Medulla oblongata (tissue), 1 donor: Measurements from ENCODE around the gene CDKN1A.

Source experiments
- DNase-seq: peaks from one replicate; pipeline ENCODE4 v3.0.0-alpha.2; 2015; ENCODE audit errors: extremely low spot score

Gene CDKN1A

DNA sequence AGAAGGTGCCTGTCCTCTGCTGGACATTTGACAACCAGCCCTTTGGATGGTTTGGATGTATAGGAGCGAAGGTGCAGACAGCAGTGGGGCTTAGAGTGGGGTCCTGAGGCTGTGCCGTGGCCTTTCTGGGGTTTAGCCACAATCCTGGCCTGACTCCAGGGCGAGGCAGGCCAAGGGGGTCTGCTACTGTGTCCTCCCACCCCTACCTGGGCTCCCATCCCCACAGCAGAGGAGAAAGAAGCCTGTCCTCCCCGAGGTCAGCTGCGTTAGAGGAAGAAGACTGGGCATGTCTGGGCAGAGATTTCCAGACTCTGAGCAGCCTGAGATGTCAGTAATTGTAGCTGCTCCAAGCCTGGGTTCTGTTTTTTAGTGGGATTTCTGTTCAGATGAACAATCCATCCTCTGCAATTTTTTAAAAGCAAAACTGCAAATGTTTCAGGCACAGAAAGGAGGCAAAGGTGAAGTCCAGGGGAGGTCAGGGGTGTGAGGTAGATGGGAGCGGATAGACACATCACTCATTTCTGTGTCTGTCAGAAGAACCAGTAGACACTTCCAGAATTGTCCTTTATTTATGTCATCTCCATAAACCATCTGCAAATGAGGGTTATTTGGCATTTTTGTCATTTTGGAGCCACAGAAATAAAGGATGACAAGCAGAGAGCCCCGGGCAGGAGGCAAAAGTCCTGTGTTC is 1.3 kb upstream of the CDKN1A start:
- DNase-seq: peak; percentile 51

- peak; percentile 27 for DNase-seq
These were observed 594 bp upstream of the CDKN1A start for GRCh38 chr6:36677753-36678487.

- DNase-seq: peak; percentile 32
These were observed 724 bp downstream of the CDKN1A start for GRCh38 chr6:36679043-36679833.

GRCh38 chr6:36682328-36683144 is 4.0 kb downstream of the CDKN1A start:
- DNase-seq: no peak

- DNase-seq: no peak
These were observed 4.7 kb downstream of the CDKN1A start for GRCh38 chr6:36683145-36683655.

GRCh38 chr6:36683656-36684446 is 5.3 kb downstream of the CDKN1A start:
- no peak for DNase-seq

GRCh38 chr6:36684447-36684812 is 5.9 kb downstream of the CDKN1A start:
- DNase-seq: no peak

DNA sequence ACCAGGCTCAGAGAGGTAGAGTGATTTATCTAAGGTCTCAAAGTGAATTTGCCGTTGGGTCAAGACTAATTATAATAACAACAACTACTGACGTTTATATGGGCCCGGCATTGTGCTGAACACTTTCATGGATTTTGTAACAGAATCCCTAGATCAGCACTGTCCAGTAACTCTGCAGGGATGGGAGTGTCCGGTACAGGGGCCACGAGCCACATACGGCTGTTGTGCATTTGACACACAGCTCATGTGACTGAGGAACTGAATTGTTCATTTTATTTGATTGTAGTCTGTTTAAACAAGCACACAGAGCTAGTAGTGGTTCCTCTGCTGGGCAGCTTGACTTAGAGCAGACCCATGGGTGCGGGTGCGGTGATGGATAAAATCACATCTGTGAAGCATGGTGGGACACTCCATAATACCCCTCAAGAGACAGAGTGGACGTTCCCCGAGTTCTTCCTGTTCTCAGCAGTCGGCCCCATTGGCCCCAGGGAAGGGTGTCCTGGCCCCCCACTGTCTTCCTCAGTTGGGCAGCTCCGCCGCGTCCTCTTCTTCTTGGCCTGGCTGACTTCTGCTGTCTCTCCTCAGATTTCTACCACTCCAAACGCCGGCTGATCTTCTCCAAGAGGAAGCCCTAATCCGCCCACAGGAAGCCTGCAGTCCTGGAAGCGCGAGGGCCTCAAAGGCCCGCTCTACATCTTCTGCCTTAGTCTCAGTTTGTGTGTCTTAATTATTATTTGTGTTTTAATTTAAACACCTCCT is 6.8 kb downstream of the CDKN1A start:
- DNase-seq: no peak

DNA sequence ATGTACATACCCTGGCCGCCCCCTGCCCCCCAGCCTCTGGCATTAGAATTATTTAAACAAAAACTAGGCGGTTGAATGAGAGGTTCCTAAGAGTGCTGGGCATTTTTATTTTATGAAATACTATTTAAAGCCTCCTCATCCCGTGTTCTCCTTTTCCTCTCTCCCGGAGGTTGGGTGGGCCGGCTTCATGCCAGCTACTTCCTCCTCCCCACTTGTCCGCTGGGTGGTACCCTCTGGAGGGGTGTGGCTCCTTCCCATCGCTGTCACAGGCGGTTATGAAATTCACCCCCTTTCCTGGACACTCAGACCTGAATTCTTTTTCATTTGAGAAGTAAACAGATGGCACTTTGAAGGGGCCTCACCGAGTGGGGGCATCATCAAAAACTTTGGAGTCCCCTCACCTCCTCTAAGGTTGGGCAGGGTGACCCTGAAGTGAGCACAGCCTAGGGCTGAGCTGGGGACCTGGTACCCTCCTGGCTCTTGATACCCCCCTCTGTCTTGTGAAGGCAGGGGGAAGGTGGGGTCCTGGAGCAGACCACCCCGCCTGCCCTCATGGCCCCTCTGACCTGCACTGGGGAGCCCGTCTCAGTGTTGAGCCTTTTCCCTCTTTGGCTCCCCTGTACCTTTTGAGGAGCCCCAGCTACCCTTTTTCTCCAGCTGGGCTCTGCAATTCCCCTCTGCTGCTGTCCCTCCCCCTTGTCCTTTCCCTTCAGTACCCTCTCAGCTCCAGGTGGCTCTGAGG is 7.6 kb downstream of the CDKN1A start:
- DNase-seq: no peak

GRCh38 chr6:36686668-36687513 is 8.4 kb downstream of the CDKN1A start:
- DNase-seq: no peak

- no peak for DNase-seq
These were observed 9.7 kb downstream of the CDKN1A start for GRCh38 chr6:36688063-36688738.

DNA sequence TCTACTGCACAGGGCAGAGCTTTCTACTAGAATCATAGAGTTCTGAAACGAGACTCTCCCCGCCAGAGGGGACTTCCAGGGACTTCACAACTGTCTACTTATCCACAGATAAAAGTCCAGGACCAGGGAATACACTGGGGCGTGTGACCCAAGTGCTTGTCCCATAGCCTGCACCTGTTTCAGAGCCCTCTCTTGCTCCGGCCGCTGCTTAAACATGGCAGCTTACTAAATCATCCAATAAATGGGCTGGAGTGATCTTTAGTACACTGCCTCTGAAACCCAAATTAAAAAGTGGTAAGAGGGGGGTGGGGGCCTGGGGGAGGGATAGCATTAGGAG is 10.2 kb downstream of the CDKN1A start:
- DNase-seq: no peak

DNA sequence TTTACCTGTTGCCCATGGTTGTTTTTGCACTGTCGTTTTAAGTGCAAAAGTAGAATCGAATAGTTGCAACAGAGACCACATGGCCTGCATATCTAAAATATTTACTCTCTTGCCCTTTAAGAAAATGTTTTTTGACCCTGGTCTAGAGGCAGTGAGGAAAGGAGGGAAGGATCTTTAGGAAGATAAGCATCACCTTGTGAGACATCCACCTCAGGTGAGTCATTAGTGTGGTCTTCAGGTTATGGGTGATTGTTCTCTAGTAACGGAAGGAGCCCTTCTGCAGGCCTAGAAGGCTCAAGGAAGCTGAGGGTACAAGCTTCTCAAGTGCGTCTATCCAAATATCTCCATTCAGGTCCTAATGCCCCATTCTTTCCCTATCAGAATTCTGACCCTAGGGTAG is 12.5 kb downstream of the CDKN1A start:
- DNase-seq: no peak

DNA sequence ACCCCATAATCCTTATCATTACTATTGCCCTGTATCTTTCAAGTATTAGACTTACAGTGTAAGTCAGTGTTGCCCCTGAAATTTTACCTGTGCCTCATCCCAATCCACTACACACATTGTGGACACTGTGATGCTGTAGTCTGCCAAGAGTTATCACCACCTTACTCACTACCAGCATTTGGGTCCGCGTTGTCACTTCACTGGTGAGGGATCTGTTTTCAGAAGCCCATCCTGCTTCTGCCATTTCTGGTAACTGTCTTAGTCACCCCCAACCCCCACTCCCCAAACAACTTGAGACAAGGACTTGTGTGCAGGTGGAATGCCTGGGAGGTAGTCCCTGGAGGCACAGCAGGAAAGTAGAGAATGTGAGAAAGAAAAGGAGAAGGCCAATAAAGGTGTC is 13.1 kb downstream of the CDKN1A start:
- no peak for DNase-seq

DNA sequence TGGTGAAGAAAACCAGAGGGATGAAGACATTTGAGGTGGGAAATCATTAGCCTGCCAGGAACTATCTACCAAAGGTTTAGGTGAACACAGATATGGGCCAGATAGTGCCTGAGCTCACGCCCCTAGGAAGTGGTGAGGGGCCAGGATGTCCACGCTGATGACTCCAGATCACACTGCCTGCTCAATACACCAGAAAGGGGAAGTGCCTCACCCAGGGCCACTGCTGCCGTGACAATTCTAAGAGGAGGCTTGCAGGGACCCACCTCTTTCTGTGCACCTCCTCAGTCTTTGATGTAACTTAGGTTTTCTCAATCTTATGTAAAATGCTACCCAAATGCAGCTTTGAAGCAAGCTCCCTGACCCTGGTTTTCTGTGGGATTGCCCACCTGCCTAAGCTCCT is 13.7 kb downstream of the CDKN1A start:
- no peak for DNase-seq

- peak; percentile 10 for DNase-seq
These were observed 14.6 kb downstream of the CDKN1A start for GRCh38 chr6:36692861-36693702.

GRCh38 chr6:36694616-36695015 is 16.1 kb downstream of the CDKN1A start:
- DNase-seq: no peak
